Spleen (tissue), 10 donors: ENCODE measurements around the gene UBAC1. TPM values are rescaled to one million over a fixed set of nuclear protein-coding genes. Genes with fewer than 3 reads are reported as not detected.

Source experiments
- polyA plus RNA-seq, 3 donors: library from polyadenylated mRNA; stranded (reverse); fragments of 200-250 nt; gene quantifications; one replicate each; pipeline ENCODE4 v1.2.1, GENCODE V29; 2013
- total RNA-seq, 7 donors: library from RNA; depleted of rRNA in 3 of 7; stranded (reverse); fragments of >200 nt in 3 of 7; fragmentation: NEBNext Ultra II Directional in 4 of 7; extraction: Animal tissue kit (Norgen Biotek cat#: 25700) in 4 of 7; gene quantifications; one replicate each; pipeline versions ENCODE4 v1.1.0 to v1.2.1, GENCODE V29; 2016 to 2021
- donor health status: healthy with polysubstance abuse.
- donor health status: DM: no; HTN: no; CAD: no; lungs with moderate emphysema.
- donor health status: DM: no; HTN: no; CAD: no.
- donor health status: Bipolar disorder and iron deficiency.
- donor health status: healthy.
- donor health status: DM: no; HTN: no; CAD: no.
- donor health status: DM: yes; HTN: yes; CAD: no.

Gene UBAC1
- total and polyA plus RNA-seq, 10 donors = 28.0 to 45.8 (median 34.5) TPM

Other genes with a start within 250 kb of the UBAC1 start
- 10 to 100 TPM; 18.6 to 34.3 (median 20.0) TPM for gene CAMSAP1, start 53.8 kb downstream of the UBAC1 start, total RNA-seq
- 1 to 10 TPM; 2.4 to 4.1 (median 2.8) TPM for gene CAMSAP1, start 53.8 kb downstream of the UBAC1 start, polyA plus RNA-seq
- gene NACC2, start 133.9 kb upstream of the UBAC1 start, total RNA-seq = 10 to 100 TPM; 17.0 to 34.9 (median 26.5) TPM
- 1 to 10 TPM; 2.1 to 7.9 (median 2.4) TPM for gene NACC2, start 133.9 kb upstream of the UBAC1 start, polyA plus RNA-seq
- gene TMEM250, start 157.5 kb upstream of the UBAC1 start, total RNA-seq = 10 to 100 TPM; 23.3 to 31.3 (median 25.8) TPM
- gene TMEM250, start 157.5 kb upstream of the UBAC1 start, polyA plus RNA-seq = 10 to 100 TPM; 10.7 to 28.9 (median 14.8) TPM
- gene LHX3, start 243.8 kb upstream of the UBAC1 start, total RNA-seq = not detected
- not detected for gene LHX3, start 243.8 kb upstream of the UBAC1 start, polyA plus RNA-seq